GM23338 (cell line): ENCODE measurements around the gene MOB3B. TPM values are rescaled to one million over a fixed set of nuclear protein-coding genes. Genes with fewer than 3 reads are reported as not detected.
A peak's percentile ranks its signal among the peaks of the same experiment; 100 is the strongest.

Experiments
- ATAC-seq: fragments of 200-7000 bp; cut with Tn5 transposase; 3 replicates; pipeline ENCODE4 v1.9.1; 2020
- DNase-seq: peaks from one replicate; pipeline ENCODE4 v3.0.0-alpha.2; 2015; ENCODE audit warnings: low spot score
- H2AFZ ChIP-seq: fragments of 200-600 bp; sonication (generic); 2 replicates; pipeline ENCODE4 v1.8.0; 2016; ENCODE audit warnings: antibody characterized with exemption, mild to moderate bottlenecking, moderate library complexity
- H3F3A ChIP-seq: fragments of 200-600 bp; sonication (generic); replicated peaks from 2 replicates; pipeline ENCODE4 v1.8.0; 2017; ENCODE audit warnings: antibody characterized with exemption, mixed run types, low read depth
- H3K27ac ChIP-seq: fragments of 200-600 bp; sonication (generic); 2 replicates; pipeline ENCODE4 v1.6.1; 2016; ENCODE audit warnings: low read depth
- H3K27me3 ChIP-seq: fragments of 200-600 bp; sonication (generic); 2 replicates; pipeline ENCODE4 v1.8.0; 2016; ENCODE audit warnings: mild to moderate bottlenecking, mixed run types, moderate library complexity; ENCODE audit not compliant: insufficient read depth
- H3K36me3 ChIP-seq: fragments of 200-600 bp; sonication (generic); 2 replicates; pipeline ENCODE4 v1.8.0; 2016; ENCODE audit warnings: mild to moderate bottlenecking; ENCODE audit not compliant: insufficient read depth
- H3K4me1 ChIP-seq: fragments of 200-600 bp; sonication (generic); 2 replicates; pipeline ENCODE4 v1.8.0; 2016; ENCODE audit warnings: mild to moderate bottlenecking, moderate library complexity; ENCODE audit not compliant: insufficient read depth
- H3K4me2 ChIP-seq: fragments of 200-600 bp; sonication (generic); 2 replicates; pipeline ENCODE4 v1.7.1; 2017; ENCODE audit warnings: mixed run types
- H3K4me3 ChIP-seq: fragments of 200-600 bp; sonication (generic); 2 replicates; pipeline ENCODE4 v1.6.1; 2016; ENCODE audit warnings: mixed run types
- H3K79me2 ChIP-seq: fragments of 200-600 bp; sonication (generic); replicated peaks from 2 replicates; pipeline ENCODE4 v1.8.0; 2017; ENCODE audit warnings: mild to moderate bottlenecking; ENCODE audit not compliant: insufficient read depth
- H3K9me2 ChIP-seq: fragments of 200-600 bp; sonication (generic); 2 replicates; pipeline ENCODE4 v1.8.0; 2017; ENCODE audit not compliant: insufficient read depth
- H4K20me1 ChIP-seq: fragments of 200-600 bp; sonication (generic); replicated peaks from 2 replicates; pipeline ENCODE4 v1.8.0; 2017; ENCODE audit warnings: mild to moderate bottlenecking; ENCODE audit not compliant: insufficient read depth
- H3K27ac Mint-ChIP-seq: 2 replicates; pipeline ENCODE4 v1.8.0; 2020; ENCODE audit warnings: inconsistent platforms, mild to moderate bottlenecking, moderate library complexity, mixed read lengths
- H3K27me3 Mint-ChIP-seq: 3 replicates; pipeline ENCODE4 v1.8.0; 2022; ENCODE audit warnings: low read depth, mild to moderate bottlenecking, moderate library complexity, mixed read lengths, inconsistent platforms; ENCODE audit not compliant: insufficient read depth, poor library complexity
- H3K36me3 Mint-ChIP-seq: 3 replicates; pipeline ENCODE4 v1.8.0; 2021; ENCODE audit warnings: low read depth, mild to moderate bottlenecking, inconsistent platforms, moderate library complexity, mixed read lengths
- H3K4me1 Mint-ChIP-seq: 3 replicates; pipeline ENCODE4 v1.8.0; 2020; ENCODE audit warnings: mild to moderate bottlenecking, inconsistent platforms, mixed read lengths
- H3K4me3 Mint-ChIP-seq: 3 replicates; pipeline ENCODE4 v1.8.0; 2021; ENCODE audit warnings: moderate library complexity, mild to moderate bottlenecking, inconsistent platforms, mixed read lengths
- H3K9me3 Mint-ChIP-seq: 3 replicates; pipeline ENCODE4 v1.8.0; 2020; ENCODE audit warnings: moderate library complexity, mild to moderate bottlenecking, inconsistent platforms, mixed read lengths
- CREB1 ChIP-seq: fragments of 250-450 bp; sonication (Bioruptor Pico); IDR thresholded peaks from 2 replicates; pipeline ENCODE4 v1.5.0; 2020; ENCODE audit warnings: low read depth, mild to moderate bottlenecking, moderate library complexity
- EZH2 ChIP-seq: fragments of 200-600 bp; sonication (generic); IDR thresholded peaks from one replicate; pipeline ENCODE4 v1.8.0; 2017; ENCODE audit warnings: antibody characterized with exemption, mild to moderate bottlenecking, low read depth; ENCODE audit not compliant: unreplicated experiment
- JUNB ChIP-seq: IDR thresholded peaks from one replicate; pipeline ENCODE4 v1.6.1; 2016; ENCODE audit warnings: antibody characterized with exemption; ENCODE audit not compliant: unreplicated experiment
- POLR2AphosphoS5 ChIP-seq: IDR thresholded peaks from 2 replicates; pipeline ENCODE4 v1.6.1; 2016; ENCODE audit warnings: antibody characterized with exemption, low read depth
- long read RNA-seq: library from polyadenylated mRNA; unstranded; transcript quantifications from one replicate; pipeline ENCODE4 v2.0.0, GENCODE V29; 2020; ENCODE audit not compliant: unreplicated experiment
- polyA plus RNA-seq: library from polyadenylated mRNA; unstranded; fragments of >200 nt; fragmentation: Nextera tagmentation; extraction: Ambion mirVana; gene quantifications from 2 replicates; pipeline ENCODE4 v1.2.1, GENCODE V29; 2016
- total RNA-seq: library from RNA; depleted of rRNA; stranded (reverse); fragments of >200 nt; shearing (Covaris generic); gene quantifications from 2 replicates; pipeline ENCODE4 v1.2.3, GENCODE V29; 2014; rRNA removed
- TF ChIP-seq, protein P1 (sequence below), 2 experiments: fragments of 200-600 bp in 1 of 2; sonication (generic) in 1 of 2; conservative IDR thresholded peaks; 2 replicates each; pipeline versions ENCODE4 v1.5.1 to v1.6.1; 2016 to 2017; ENCODE audit warnings: antibody characterized with exemption in 2 of 2, low read depth in 2 of 2, mild to moderate bottlenecking in 2 of 2, moderate library complexity in 1 of 2
- TF ChIP-seq, protein P2 (sequence below): IDR thresholded peaks from 2 replicates; pipeline ENCODE4 v1.6.1; 2016; ENCODE audit warnings: antibody characterized with exemption

The MOB3B gene
- total RNA-seq (12.1 and 12.4 TPM in 2 replicates), polyA plus RNA-seq (7.6 and 8.1 TPM in 2 replicates)
- long read RNA-seq, full-length matches to known transcripts, result 11 of 19 reads
- long read RNA-seq, partial matches to known transcripts, result 6 of 19 reads
- long read RNA-seq, other reads (novel, unspliced or antisense), result 2 of 19 reads

DNA sequence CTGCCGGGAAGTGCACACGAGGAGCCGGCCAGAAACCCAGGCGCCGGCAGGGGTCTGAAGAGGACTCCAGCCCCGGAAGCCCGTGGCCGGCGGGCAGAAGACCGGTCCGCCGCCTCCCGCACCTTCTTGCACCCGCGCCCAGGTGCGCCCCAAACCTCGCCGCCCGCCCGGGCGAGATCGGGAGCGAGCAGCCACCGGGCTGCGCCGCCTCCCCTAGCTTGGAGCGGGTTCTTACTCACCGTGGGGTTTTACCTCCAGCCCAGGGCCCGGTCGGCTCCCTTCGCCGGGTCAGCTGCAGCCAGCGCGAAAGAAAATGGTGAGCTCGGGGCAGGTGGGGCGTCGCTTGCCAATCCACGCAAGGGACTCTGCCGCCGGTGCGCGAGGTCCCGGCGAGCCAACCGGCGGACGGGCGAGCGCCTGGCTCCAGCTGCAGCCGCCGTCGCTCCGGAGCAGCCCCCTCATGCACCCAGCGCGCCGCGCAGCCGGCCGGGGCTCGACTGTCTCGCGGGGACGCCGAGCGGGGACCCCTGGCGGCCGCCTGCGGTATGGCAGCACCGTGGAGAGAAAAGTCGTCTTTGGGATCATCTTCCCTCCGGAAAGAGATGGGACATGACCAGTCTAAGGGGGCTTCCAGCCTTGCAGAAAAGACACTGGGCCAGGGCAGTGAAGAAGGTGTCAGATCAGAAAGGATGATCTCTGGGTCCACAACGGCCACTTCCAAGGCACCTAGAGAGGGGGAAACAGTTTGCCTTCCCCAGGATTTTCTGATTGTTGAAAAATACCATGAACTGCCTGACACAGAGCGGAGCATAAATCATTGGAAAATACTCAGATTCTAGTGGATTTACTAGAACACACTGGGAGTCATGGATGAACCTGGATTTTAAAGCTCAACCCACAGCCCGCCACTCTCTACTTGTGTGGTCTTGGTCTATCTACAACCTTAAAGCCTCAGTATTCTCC is at the start of gene MOB3B:
MOB3B (minus strand) TSS at position 499 of the 963 bp plus-strand sequence. CDS start 74,264 bp downstream, outside the sequence.
- Mint-ChIP-seq H3K4me3 (peak within 1 kb of the TSS; percentile 98), H3K36me3 (peaks cover 4% of the 10 kb centered on the region; the same call in 1 of the 3 replicates), H3K27me3 (peaks cover 9% of the 10 kb centered on the region), H3K9me3 (no peaks in the 10 kb centered on the region), H3K4me1 (peaks cover 46% of the 10 kb centered on the region), H3K27ac (peak within 1 kb of the TSS; percentile 89; the same call in 1 of the 2 replicates)
- DNase-seq (peak; percentile 78), ATAC-seq (peak; percentile 70)
- Histone ChIP-seq H3K27me3 (peaks cover 10% of the 10 kb centered on the region; the same call in 1 of the 2 replicates), H3K27ac (peak within 1 kb of the TSS; percentile 78), H3K4me2 (peak within 1 kb of the TSS; percentile 84), H3F3A (no peaks in the 10 kb centered on the region), H3K9me2 (peaks cover 1% of the 10 kb centered on the region), H3K4me3 (peak within 1 kb of the TSS; percentile 86), H3K36me3 (no peaks in the 10 kb centered on the region; the same call in 1 of the 2 replicates), H4K20me1 (no peaks in the 10 kb centered on the region), H3K79me2 (peaks cover 22% of the 10 kb centered on the region; the same call in 1 of the 2 replicates), H2AFZ (peak within 1 kb of the TSS; percentile 93), H3K4me1 (peaks cover 30% of the 10 kb centered on the region)
- TF ChIP-seq POLR2AphosphoS5, result no peak
- no peak for TF ChIP-seq CREB1
- no peak for TF ChIP-seq JUNB
- TF ChIP-seq, protein P1, sequence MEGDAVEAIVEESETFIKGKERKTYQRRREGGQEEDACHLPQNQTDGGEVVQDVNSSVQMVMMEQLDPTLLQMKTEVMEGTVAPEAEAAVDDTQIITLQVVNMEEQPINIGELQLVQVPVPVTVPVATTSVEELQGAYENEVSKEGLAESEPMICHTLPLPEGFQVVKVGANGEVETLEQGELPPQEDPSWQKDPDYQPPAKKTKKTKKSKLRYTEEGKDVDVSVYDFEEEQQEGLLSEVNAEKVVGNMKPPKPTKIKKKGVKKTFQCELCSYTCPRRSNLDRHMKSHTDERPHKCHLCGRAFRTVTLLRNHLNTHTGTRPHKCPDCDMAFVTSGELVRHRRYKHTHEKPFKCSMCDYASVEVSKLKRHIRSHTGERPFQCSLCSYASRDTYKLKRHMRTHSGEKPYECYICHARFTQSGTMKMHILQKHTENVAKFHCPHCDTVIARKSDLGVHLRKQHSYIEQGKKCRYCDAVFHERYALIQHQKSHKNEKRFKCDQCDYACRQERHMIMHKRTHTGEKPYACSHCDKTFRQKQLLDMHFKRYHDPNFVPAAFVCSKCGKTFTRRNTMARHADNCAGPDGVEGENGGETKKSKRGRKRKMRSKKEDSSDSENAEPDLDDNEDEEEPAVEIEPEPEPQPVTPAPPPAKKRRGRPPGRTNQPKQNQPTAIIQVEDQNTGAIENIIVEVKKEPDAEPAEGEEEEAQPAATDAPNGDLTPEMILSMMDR (conservative IDR thresholded peaks at IDR 0.05; ENCODE audit: low read depth in 2 of 2), result peak; percentile 71 to 80

DNA sequence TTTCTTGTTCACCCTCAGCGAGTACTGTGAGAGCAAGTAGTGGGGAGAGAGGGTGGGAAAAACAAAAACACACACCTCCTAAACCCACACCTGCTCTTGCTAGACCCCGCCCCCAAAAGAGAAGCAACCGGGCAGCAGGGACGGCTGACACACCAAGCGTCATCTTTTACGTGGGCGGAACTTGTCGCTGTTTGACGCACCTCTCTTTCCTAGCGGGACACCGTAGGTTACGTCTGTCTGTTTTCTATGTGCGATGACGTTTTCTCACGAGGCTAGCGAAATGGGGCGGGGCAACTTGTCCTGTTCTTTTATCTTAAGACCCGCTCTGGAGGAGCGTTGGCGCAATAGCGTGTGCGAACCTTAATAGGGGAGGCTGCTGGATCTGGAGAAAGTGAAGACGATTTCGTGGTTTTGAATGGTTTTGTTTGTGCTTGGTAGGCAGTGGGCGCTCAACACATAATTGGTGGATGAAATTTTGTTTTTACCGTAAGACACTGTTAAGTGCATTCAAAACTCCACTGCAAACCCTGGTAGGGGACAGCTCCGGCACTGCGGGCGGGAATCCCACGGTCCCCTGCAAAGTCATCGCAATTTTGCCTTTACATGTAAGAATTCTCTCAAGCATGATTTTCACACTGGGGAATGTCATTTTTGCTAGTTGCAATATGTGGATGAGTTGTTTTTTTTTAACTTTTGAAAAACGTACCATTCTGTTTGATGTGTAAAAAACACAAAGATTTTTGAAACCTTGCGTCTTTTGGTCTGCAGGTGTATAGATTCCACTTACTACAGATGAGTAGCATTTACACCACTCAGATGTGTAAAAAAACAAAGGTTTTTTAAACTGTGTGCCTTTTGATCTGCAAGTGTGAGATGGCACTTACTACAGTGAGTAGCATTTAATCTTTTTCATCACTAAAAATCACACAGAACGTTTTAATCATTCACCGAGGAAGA is 44.3 kb upstream of the MOB3B start:
- Histone ChIP-seq H3K4me2 (peak overlapping the region; percentile 66), H3K27me3 (peaks cover 8% of the 10 kb centered on the region), H3F3A (no peaks in the 10 kb centered on the region), H3K4me3 (peak overlapping the region; percentile 89), H3K36me3 (no peaks in the 10 kb centered on the region), H2AFZ (peak overlapping the region; percentile 12; the same call in 1 of the 2 replicates), H3K79me2 (peaks cover 34% of the 10 kb centered on the region), H4K20me1 (peaks cover 6% of the 10 kb centered on the region; the same call in 1 of the 2 replicates), H3K4me1 (peaks cover 10% of the 10 kb centered on the region; the same call in 1 of the 2 replicates), H3K9me2 (no peaks in the 10 kb centered on the region), H3K27ac (peak overlapping the region; percentile 90)
- Mint-ChIP-seq H3K36me3 (peaks cover 13% of the 10 kb centered on the region), H3K4me3 (peak overlapping the region; percentile 90), H3K4me1 (peaks cover 18% of the 10 kb centered on the region), H3K9me3 (peaks cover 14% of the 10 kb centered on the region), H3K27ac (peak overlapping the region; percentile 100), H3K27me3 (peaks cover 13% of the 10 kb centered on the region)
- ATAC-seq (peak; percentile 73), DNase-seq (peak; percentile 100)
- TF ChIP-seq, protein P2, sequence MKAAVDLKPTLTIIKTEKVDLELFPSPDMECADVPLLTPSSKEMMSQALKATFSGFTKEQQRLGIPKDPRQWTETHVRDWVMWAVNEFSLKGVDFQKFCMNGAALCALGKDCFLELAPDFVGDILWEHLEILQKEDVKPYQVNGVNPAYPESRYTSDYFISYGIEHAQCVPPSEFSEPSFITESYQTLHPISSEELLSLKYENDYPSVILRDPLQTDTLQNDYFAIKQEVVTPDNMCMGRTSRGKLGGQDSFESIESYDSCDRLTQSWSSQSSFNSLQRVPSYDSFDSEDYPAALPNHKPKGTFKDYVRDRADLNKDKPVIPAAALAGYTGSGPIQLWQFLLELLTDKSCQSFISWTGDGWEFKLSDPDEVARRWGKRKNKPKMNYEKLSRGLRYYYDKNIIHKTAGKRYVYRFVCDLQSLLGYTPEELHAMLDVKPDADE, result peak; percentile 76; the same call in 1 of the 2 replicates
- TF ChIP-seq CREB1, result peak; percentile 97
- no peak for TF ChIP-seq EZH2
- peak; percentile 95 for TF ChIP-seq POLR2AphosphoS5
